ENCODE measurements around the gene PSME4. TPM values are rescaled to one million over a fixed set of nuclear protein-coding genes. Genes with fewer than 3 reads are reported as not detected.

Gene PSME4
- total RNA-seq, 4 donors from 2014 or later = 28.5 to 44.8 (median 32.4) TPM

DNA sequence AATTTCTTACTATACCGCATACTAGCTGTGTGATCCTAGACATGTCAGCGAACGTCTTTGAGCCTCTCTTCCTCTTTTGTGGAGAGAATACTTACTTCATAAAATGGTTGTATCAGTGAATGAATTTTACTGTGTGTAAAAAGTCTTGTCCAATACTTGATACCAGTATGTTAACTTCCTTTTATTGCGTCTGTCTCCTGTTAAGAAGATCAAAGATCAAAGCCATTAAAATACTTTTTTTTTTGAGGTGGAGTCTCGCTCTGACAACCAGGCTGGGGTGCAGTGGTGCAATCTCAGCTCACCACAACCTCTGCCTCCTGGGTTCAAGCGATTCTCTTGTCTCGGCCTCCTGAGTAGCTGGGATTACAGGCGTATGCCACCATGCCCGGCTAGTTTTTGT, 150.7 kb downstream of the PSME4 start:
- Histone ChIP-seq H3K4me1 (peaks cover 3 to 13% (median 8%) of the 10 kb centered on the region in 4 donors), H3K9me3 (no peaks in the 10 kb centered on the region), H3K27ac (peak overlapping the region in 2 of 4 donors; percentile 60 to 68), H3K36me3 (peaks cover 0 to 34% (median 9%) of the 10 kb centered on the region in 4 donors), H3K27me3 (no peaks in the 10 kb centered on the region), H3K4me3 (peak overlapping the region in 1 of 4 donors; percentile 0)
- no peak for DNase-seq
- 61% methylated on average over 7 to 9 of the region's 9 CpGs for WGBS, 2 donors (ENCODE audit: low coverage in 1 of 2)
- intact Hi-C loops (cut with DNase I; ENCODE audit: low total_unique reads) (no loop called here), in situ Hi-C loops (cut with MboI; ENCODE audit: low pct_ligation_motif_present in 1 of 4, low pct_unique_long_range_greater_than_20kb in 1 of 4, low sequenced_read_pairs in 3 of 4) (no loop called here)
- TF ChIP-seq EP300 (IDR thresholded peaks at IDR 0.05; ENCODE audit: low read depth) = no peak
- TF ChIP-seq POLR2AphosphoS5 (IDR thresholded peaks at IDR 0.05) = no peak
- TF ChIP-seq CTCF (IDR thresholded peaks at IDR 0.05) = no peak

DNA sequence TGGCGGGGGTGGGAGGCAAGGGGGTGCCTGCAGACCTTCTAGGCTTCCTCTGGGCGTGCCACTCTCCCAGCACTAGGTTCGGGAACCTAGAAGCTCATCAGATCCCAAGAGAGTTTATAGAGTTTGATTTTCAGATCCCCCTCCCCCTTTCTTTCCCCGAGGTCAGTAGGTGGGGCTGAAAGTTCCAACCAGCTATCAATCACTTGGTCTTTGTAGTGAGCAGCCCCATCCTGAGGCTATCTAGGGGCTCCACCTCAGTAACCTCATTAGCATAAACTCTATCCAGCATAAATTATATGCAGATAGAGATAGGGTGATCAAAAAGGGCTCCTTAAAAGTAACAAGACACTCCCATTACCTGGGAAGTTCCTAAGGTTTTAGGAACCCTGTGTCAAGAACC, 151.2 kb downstream of the PSME4 start:
- DNase-seq = no peak
- intact Hi-C loops (cut with DNase I; ENCODE audit: low total_unique reads) (no loop called here), in situ Hi-C loops (cut with MboI; ENCODE audit: low pct_ligation_motif_present in 1 of 4, low pct_unique_long_range_greater_than_20kb in 1 of 4, low sequenced_read_pairs in 3 of 4) (no loop called here)
- no peaks in the 10 kb centered on the region for H3K9me3 ChIP-seq
- TF ChIP-seq POLR2AphosphoS5 (IDR thresholded peaks at IDR 0.05) (no peak), POLR2A (IDR thresholded peaks at IDR 0.05) (no peak), CTCF (IDR thresholded peaks at IDR 0.05) (no peak), EP300 (IDR thresholded peaks at IDR 0.05; ENCODE audit: low read depth) (no peak)
- H3K27ac ChIP-seq = peak overlapping the region in 2 of 4 donors; percentile 60 to 68
- H3K4me3 ChIP-seq = peak overlapping the region in 1 of 4 donors; percentile 0
- H3K36me3 ChIP-seq = peaks cover 0 to 37% (median 9%) of the 10 kb centered on the region in 4 donors
- WGBS, 2 donors (ENCODE audit: low coverage in 1 of 2) = 70 to 77% methylated on average over 3 to 4 of the region's 4 CpGs
- H3K27me3 ChIP-seq = no peaks in the 10 kb centered on the region
- peaks cover 3 to 13% (median 8%) of the 10 kb centered on the region in 4 donors for H3K4me1 ChIP-seq

- Histone ChIP-seq H3K36me3 (peaks cover 0 to 37% (median 9%) of the 10 kb centered on the region in 4 donors), H3K4me1 (peaks cover 3 to 13% (median 8%) of the 10 kb centered on the region in 4 donors), H3K27ac (peak overlapping the region in 1 of 4 donors; percentile 68), H3K9me3 (no peaks in the 10 kb centered on the region), H3K27me3 (no peaks in the 10 kb centered on the region), H3K4me3 (no peak overlapping the region)
- WGBS, 2 donors (ENCODE audit: low coverage in 1 of 2) = 88% methylated on average over 3 of the region's 3 CpGs; no CpG with 5 or more reads in 1 of the 2 donors
- TF ChIP-seq EP300 (IDR thresholded peaks at IDR 0.05; ENCODE audit: low read depth) (no peak), CTCF (IDR thresholded peaks at IDR 0.05) (no peak), POLR2A (IDR thresholded peaks at IDR 0.05) (no peak), POLR2AphosphoS5 (IDR thresholded peaks at IDR 0.05) (no peak)
- intact Hi-C loops (cut with DNase I; ENCODE audit: low total_unique reads) (no loop called here), in situ Hi-C loops (cut with MboI; ENCODE audit: low pct_ligation_motif_present in 1 of 4, low pct_unique_long_range_greater_than_20kb in 1 of 4, low sequenced_read_pairs in 3 of 4) (no loop called here)
- DNase-seq = no peak
Observed at GRCh38 chr2:53818854-53819435, 151.8 kb downstream of the PSME4 start.

Small RNAs within 50 kb of the gene (small RNA-seq; reads per million reads assigned to genes)
- 0 reads per million in 4 donors for gene MIR3682

Other genes starting within 250 kb of the PSME4 start
- gene CHAC2, start 203.2 kb downstream of the PSME4 start, total RNA-seq = 1 to 10 TPM; 1.4 to 2.1 (median 1.5) TPM
- 10 to 100 TPM in 2 of 4 donors, 1 to 10 TPM in 2; 4.9 to 18.9 (median 11.4) TPM for gene ASB3, start 184.0 kb downstream of the PSME4 start, total RNA-seq
- gene ERLEC1, start 183.9 kb downstream of the PSME4 start, total RNA-seq = 10 to 100 TPM in 3 of 4 donors, 1 to 10 TPM in 1; 6.4 to 43.8 (median 32.0) TPM
- 1 to 10 TPM; 2.5 to 7.4 (median 4.4) TPM for gene GPR75, start 111.0 kb downstream of the PSME4 start, total RNA-seq
- 10 to 100 TPM in 3 of 4 donors, 1 to 10 TPM in 1; 1.6 to 77.4 (median 11.4) TPM for gene ACYP2, start 144.6 kb upstream of the PSME4 start, total RNA-seq